GM15510 (cell line): Measurements from ENCODE around the gene TADA2A.

Experiments used
- POLR2A ChIP-seq: IDR thresholded peaks from 3 replicates; pipeline ENCODE4 v1.6.1; 2011; ENCODE audit warnings: borderline replicate concordance; ENCODE audit not compliant: insufficient read length; ENCODE audit errors: extremely low read depth

TADA2A gene

DNA sequence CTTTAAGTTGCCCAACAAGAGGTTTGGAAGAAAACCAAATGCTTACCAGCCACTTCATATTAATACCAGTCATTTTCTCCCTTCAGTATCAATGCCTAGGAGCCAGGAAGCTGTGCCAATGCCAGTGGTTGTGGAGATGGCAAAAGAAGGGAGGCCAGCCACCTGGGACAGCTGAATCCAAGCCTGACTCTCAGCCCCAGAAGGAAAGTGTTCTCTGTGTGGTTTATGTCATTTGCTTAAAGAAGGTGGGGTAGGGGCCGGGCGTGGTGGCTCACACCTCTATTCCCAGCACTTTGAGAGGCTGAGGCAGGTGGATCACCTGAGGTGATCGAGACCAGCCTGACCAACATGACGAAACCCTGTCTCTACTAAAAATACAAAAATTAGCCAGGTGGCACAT lies 17.5 kb upstream of the TADA2A start:
- no peak for TF ChIP-seq POLR2A

- no peak for TF ChIP-seq POLR2A
Measured at GRCh38 chr17:37391146-37391545, 15.5 kb upstream of the TADA2A start.

DNA sequence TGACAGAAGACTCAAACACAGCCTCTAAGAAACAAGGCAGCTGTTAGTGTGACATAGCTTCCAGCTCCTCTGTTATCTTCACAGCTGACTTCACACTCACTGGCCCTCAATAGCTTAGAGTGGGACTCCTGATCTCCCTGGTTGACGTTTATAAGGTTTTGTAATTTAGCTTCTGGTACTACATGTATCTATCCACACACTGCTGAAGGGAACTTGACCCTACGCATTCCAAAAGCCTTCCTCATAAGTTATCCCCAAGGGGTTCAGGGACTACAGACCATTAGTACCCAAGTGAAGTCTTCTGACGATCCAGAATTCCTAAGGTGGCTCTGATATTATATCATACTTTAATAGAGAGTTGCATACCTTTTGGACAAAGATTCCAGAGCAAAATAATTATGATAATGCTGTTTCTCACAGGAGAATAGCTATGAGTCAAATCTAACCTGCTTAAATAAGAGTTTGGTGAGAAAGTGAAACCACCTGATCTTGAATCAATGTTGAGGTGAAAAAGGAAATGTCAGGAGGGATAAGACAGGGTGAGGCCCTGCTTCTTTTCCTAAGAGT lies 14.6 kb upstream of the TADA2A start:
- no peak for TF ChIP-seq POLR2A

DNA sequence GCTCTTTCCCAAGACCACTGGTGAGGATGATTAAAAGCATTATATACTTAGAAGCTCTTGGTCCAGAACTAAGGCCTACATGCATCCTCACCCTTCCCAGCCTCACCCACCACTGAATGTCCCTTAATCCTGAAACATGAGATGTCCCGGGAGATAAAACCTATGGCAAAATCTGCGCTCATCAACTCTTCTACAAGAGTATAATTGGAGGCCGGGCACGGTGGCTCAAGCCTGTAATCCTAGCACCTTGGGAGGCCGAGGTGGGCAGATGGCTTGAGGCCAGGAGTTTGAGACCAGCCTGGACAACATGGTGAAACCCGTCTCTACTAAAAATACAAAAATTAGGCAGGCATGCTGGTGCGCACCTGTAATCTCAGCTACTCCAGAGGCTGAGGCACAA lies 13.3 kb upstream of the TADA2A start:
- TF ChIP-seq POLR2A, result no peak

GRCh38 chr17:37399265-37399803 lies 7.4 kb upstream of the TADA2A start:
- no peak for TF ChIP-seq POLR2A

- TF ChIP-seq POLR2A, result no peak
Measured at GRCh38 chr17:37400505-37400904, 6.2 kb upstream of the TADA2A start.

DNA sequence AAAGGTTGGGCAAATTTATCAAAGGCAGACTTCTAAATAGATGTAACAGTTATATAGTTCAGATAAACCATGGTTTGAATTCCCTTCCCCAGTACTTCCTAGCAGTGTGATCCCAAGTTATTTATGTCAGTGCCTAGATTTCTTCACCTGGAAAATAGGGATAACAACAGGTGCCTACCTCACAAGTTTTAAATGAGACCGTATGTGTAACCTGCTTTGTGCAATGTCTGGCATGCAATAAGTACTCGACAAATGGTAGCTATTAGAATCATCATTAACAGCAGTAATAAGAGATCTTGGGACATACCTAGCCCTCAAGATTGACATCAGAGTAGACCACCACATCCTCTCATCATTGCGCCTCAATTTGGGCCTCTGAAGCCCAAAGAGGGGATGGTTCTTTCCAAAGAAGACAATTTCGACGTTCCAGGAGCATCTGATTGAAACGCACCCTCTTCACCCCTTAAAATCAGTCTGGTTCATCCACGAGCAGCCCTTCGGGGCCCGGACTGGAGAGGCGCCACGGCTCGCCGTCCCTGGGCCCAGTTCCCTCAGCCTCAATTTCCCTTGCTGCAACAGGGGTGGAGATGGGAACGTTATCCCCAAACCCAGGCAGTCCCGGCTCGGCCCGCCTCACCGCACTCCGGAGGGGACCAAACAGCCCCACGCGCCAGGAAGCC lies 591 bp upstream of the TADA2A start:
- TF ChIP-seq POLR2A, result no peak

DNA sequence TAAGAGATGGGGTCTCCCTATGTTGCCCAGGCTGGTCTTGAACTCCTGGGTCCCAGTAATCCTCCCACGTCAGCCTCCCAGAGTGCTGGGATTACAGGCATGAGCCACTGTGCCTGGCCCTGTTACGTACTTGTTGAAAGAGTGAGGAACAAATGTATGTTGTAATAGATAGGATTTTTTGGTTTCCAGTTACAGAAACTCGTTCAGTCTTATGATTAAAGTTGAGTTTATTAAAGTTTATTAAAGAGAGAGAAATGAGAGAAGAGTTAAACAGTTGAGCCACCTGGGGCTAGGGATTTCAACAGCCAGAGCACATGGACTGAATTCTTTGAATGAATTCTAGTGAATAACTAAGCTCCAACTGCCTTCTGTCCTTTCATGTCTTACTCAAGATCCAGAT lies 3.7 kb downstream of the TADA2A start:
- TF ChIP-seq POLR2A, result no peak

DNA sequence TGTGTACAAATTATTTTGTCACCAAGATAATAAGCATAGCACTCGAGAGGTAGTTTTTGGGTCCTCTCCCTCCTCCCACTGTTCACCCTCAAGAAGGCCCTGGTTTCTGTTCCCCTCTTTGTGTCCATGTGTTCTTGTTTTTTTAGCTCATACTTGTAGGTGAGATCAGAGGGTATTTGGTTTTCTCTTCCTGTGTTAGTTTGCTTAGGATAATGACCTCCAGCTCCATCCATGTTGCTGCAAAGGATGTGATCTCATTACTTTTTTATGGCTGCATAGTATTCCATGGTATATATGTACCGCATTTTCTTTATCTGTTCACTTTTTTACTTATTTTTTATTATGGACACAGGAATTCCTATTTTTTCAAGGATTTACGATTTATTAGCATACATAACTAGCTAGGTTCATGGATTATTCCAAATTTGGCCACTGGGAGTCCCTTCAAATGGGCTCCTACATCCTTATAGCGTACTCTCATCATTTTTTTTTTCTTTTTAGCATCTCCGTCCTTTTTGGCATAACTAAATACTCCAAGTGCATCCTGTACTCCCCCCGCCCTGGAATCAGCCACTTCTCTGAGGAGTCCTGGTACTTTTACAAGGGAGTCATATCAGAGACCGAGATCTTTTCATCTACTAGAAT lies 7.3 kb downstream of the TADA2A start:
- TF ChIP-seq POLR2A, result no peak

DNA sequence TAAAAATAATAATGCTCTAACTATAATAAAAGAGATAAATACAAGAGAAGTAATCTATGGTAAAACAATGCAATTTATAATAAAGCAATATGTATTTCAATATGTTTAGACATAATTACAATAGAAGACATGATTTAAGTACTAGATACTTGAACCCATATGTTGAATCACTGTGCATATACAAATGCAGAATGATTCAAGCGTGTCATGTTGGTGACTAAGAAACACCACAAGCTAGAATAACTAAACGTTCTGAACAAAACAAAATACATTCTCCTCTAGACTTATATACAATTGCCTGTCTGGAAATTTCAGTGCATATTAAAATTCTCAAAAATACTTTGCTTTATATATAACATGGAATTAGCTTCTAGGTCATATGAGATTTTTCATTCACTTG lies 11.2 kb downstream of the TADA2A start:
- TF ChIP-seq POLR2A, result no peak

GRCh38 chr17:37422971-37423625 lies 16.4 kb downstream of the TADA2A start:
- no peak for TF ChIP-seq POLR2A

- TF ChIP-seq POLR2A, result no peak
Measured at GRCh38 chr17:37425268-37425667, 18.6 kb downstream of the TADA2A start.

GRCh38 chr17:37429039-37429438 lies 22.4 kb downstream of the TADA2A start:
- no peak for TF ChIP-seq POLR2A

DNA sequence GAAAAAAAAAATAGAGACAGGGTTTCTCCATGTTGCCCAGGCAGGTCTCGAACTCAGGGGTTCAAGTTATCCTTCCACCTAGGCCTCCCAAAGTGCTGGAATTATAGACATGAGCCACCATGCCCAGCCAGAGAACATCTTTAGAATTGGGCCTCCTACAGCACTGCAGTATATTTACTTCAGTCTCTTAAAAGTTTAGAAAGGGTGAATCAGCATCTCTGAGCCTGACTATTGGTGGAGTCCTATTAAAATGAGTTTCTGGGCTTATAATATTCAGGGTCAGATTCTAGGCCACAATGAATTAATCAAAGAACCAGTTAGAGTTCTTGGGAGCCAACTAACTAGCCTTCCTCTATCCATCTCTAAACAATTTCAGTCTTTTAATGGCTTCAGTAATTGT lies 22.8 kb downstream of the TADA2A start:
- TF ChIP-seq POLR2A, result no peak

- no peak for TF ChIP-seq POLR2A
Measured at GRCh38 chr17:37430051-37430627, 23.5 kb downstream of the TADA2A start.
